Measurements from ENCODE around the gene MFAP3L.

DNA sequence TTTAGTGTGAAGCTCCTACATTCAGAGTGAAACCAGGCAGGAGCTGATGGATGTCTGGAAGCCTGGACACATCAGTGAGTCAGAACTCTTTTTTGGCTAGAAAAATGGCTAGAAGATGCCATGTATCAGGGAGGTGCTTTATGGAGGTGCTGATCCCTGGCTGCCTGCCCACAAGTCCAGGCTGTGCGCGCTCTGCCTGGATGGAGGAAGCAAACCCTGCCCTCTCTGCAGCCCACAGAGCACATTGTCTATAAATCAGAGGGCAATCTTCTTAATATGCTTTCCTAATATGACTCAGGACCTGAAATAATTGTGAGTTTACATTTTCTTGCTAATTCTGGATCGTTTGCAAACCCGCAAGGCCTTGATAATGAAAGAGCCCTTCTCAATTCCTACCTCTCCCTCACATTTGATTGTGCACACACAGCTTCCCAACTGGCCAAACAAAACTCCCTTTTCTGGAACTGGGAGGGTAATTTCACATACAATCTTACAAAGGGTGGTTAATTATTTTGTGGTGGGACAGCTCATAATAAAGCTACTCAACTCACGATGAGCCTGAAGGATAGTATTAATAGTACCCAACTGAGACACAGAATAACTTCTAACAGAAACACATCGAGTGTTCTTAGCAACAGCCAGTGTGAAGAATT lies 11.7 kb downstream of the MFAP3L start:
- no peak for TF ChIP-seq POLR2A (IDR thresholded peaks at IDR 0.05)
- TF ChIP-seq, protein P1, sequence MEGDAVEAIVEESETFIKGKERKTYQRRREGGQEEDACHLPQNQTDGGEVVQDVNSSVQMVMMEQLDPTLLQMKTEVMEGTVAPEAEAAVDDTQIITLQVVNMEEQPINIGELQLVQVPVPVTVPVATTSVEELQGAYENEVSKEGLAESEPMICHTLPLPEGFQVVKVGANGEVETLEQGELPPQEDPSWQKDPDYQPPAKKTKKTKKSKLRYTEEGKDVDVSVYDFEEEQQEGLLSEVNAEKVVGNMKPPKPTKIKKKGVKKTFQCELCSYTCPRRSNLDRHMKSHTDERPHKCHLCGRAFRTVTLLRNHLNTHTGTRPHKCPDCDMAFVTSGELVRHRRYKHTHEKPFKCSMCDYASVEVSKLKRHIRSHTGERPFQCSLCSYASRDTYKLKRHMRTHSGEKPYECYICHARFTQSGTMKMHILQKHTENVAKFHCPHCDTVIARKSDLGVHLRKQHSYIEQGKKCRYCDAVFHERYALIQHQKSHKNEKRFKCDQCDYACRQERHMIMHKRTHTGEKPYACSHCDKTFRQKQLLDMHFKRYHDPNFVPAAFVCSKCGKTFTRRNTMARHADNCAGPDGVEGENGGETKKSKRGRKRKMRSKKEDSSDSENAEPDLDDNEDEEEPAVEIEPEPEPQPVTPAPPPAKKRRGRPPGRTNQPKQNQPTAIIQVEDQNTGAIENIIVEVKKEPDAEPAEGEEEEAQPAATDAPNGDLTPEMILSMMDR (IDR thresholded peaks at IDR 0.05) = no peak
